HepG2 (cell line): ENCODE data around the gene RNPEPL1. TPM values are rescaled to one million over a fixed set of nuclear protein-coding genes. Genes with fewer than 3 reads are reported as not detected.
A peak's percentile ranks its signal among the peaks of the same experiment; 100 is the strongest.

ENCODE experiments used
- ATF5 ChIP-seq: sonication (generic); formaldehyde crosslinking; IDR thresholded peaks from 2 replicates; pipeline ENCODE4 v1.4.0; 2020; ENCODE audit warnings: mild to moderate bottlenecking, low read depth, missing genetic modification reagents
- DBP ChIP-seq: sonication (generic); formaldehyde crosslinking; IDR thresholded peaks from 2 replicates; pipeline ENCODE4 v1.4.0; 2020; ENCODE audit warnings: missing genetic modification reagents; ENCODE audit errors: not compliant biosample characterization
- GLMP ChIP-seq: sonication (generic); formaldehyde crosslinking; IDR thresholded peaks from 2 replicates; pipeline ENCODE4 v1.9.0; 2021; ENCODE audit warnings: missing genetic modification reagents, mild to moderate bottlenecking, borderline replicate concordance
- HOXA9 ChIP-seq: sonication (generic); formaldehyde crosslinking; IDR thresholded peaks from 2 replicates; pipeline ENCODE4 v1.8.1; 2022; ENCODE audit warnings: missing genetic modification reagents, mild to moderate bottlenecking, moderate library complexity, borderline replicate concordance
- IRF2 ChIP-seq: IDR thresholded peaks from 2 replicates; pipeline ENCODE4 v1.6.1; 2018; ENCODE audit warnings: missing genetic modification reagents, missing compliant biosample characterization
- PRDM10 ChIP-seq: sonication (generic); formaldehyde crosslinking; IDR thresholded peaks from 2 replicates; pipeline ENCODE4 v1.4.0; 2020; ENCODE audit warnings: low read depth, missing genetic modification reagents
- RBFOX2 ChIP-seq: fragments of 200-400 bp; formaldehyde crosslinking; IDR thresholded peaks from 2 replicates; pipeline ENCODE4 v1.6.1; 2017; ENCODE audit warnings: low read depth, mild to moderate bottlenecking, low read length
- RERE ChIP-seq: IDR thresholded peaks from 2 replicates; pipeline ENCODE4 v1.6.1; 2016; ENCODE audit warnings: low read depth, missing genetic modification reagents, missing compliant biosample characterization
- TFAP4 ChIP-seq: sonication (generic); IDR thresholded peaks from 2 replicates; pipeline ENCODE4 v1.6.1; 2016; ENCODE audit warnings: low read depth, borderline replicate concordance
- TOE1 ChIP-seq: sonication (generic); formaldehyde crosslinking; IDR thresholded peaks from 2 replicates; pipeline ENCODE4 v1.4.0; 2020; ENCODE audit warnings: mild to moderate bottlenecking, missing genetic modification reagents
- ZNF367 ChIP-seq: sonication (generic); formaldehyde crosslinking; IDR thresholded peaks from 2 replicates; pipeline ENCODE4 v1.4.0; 2020; ENCODE audit warnings: missing genetic modification reagents, borderline replicate concordance
- ZNF468 ChIP-seq: sonication (generic); formaldehyde crosslinking; IDR thresholded peaks from 2 replicates; pipeline ENCODE4 v1.8.0; 2022; ENCODE audit warnings: mild to moderate bottlenecking, moderate library complexity, missing genetic modification reagents
- ZNF547 ChIP-seq: sonication (generic); formaldehyde crosslinking; IDR thresholded peaks from 2 replicates; pipeline ENCODE4 v1.5.1; 2020; ENCODE audit warnings: mild to moderate bottlenecking, missing genetic modification reagents
- ZNF737 ChIP-seq: sonication (generic); formaldehyde crosslinking; IDR thresholded peaks from 2 replicates; pipeline ENCODE4 v1.5.0; 2020; ENCODE audit warnings: missing genetic modification reagents, mild to moderate bottlenecking, borderline replicate concordance
- ZSCAN9 ChIP-seq: IDR thresholded peaks from 2 replicates; pipeline ENCODE4 v1.6.1; 2016; ENCODE audit warnings: borderline replicate concordance
- polyA plus RNA-seq, 8 experiments: library from polyadenylated mRNA; depleted of rRNA in 3 of 8; stranded (reverse) in 7 of 8; unstranded in 1 of 8; fragments of >200 nt; fragmentation: Illumina TruSeq in 4 of 8; extraction: Trizol in 4 of 8; gene quantifications; 2 replicates each; pipeline versions ENCODE4 v1.2.1 to v1.2.3, GENCODE V29; 2011 to 2016; ENCODE audit warnings: low read depth in 4 of 8, missing spikeins in 1 of 8, mixed read lengths in 1 of 8; ENCODE audit not compliant: insufficient read depth in 1 of 8
- total RNA-seq, 5 experiments: library from RNA; depleted of rRNA; stranded (reverse); fragments of >200 nt; fragmentation: Illumina TruSeq; extraction: Trizol; gene quantifications; 2 replicates each; pipeline ENCODE4 v1.2.3, GENCODE V29; 2016; ENCODE audit warnings: low read depth in 1 of 5

RNPEPL1 gene
- total and polyA plus RNA-seq, 2 of the 13 experiments (the other 11 are each of a cell fraction or from before 2014, with no cell fraction given) = 13.0 to 18.0 TPM

GRCh38 chr2:240567872-240568677, at the start of gene RNPEPL1 (continued):
- TF ChIP-seq RERE = no peak
- no peak for TF ChIP-seq GLMP
- no peak for TF ChIP-seq ZNF737 (CRISPR knock-in tag)
- no peak for TF ChIP-seq HOXA9 (CRISPR knock-in tag)
- TF ChIP-seq TOE1 = no peak
- TF ChIP-seq ZSCAN9 = no peak
- TF ChIP-seq PRDM10 = no peak
- TF ChIP-seq DBP (CRISPR knock-in tag) = no peak
- no peak for TF ChIP-seq TFAP4
- no peak for TF ChIP-seq ZNF547 (CRISPR knock-in tag)
- TF ChIP-seq ZNF367 = no peak
- TF ChIP-seq RBFOX2 = 0 out of 2 replicates have a peak, but pooled peaks have one; percentile 9
- no peak for TF ChIP-seq IRF2 (CRISPR knock-in tag)
- TF ChIP-seq ZNF468 = no peak
- TF ChIP-seq ATF5 (CRISPR knock-in tag) = no peak
